GM12878 (cell line): ENCODE data around the gene DDX23. TPM values are rescaled to one million over a fixed set of nuclear protein-coding genes. Genes with fewer than 3 reads are reported as not detected.

Experiments used
- BHLHE40 ChIP-seq, 2 experiments: fragments of 450-650 bp in 1 of 2; IDR thresholded peaks; 2 replicates each; pipeline ENCODE4 v1.6.1; 2011 to 2017; ENCODE audit warnings: low read depth in 2 of 2, borderline replicate concordance in 1 of 2, improper control_type of control experiment in 1 of 2, low read length in 1 of 2, mild to moderate bottlenecking in 1 of 2
- DPF2 ChIP-seq: fragments of 450-650 bp; IDR thresholded peaks from 2 replicates; pipeline ENCODE4 v1.6.1; 2017; ENCODE audit warnings: mild to moderate bottlenecking
- EP300 ChIP-seq, 2 experiments: fragments of 150-350 bp in 1 of 2; IDR thresholded peaks; 2 replicates each; pipeline ENCODE4 v1.6.1; 2011 to 2012; ENCODE audit warnings: low read depth in 2 of 2, low read length in 2 of 2, borderline replicate concordance in 1 of 2, improper control_type of control experiment in 1 of 2, inconsistent platforms in 1 of 2; ENCODE audit not compliant: control insufficient read depth in 1 of 2
- ESRRA ChIP-seq: IDR thresholded peaks from 2 replicates; pipeline ENCODE4 v1.6.1; 2012; ENCODE audit warnings: mild to moderate bottlenecking, low read length, improper control_type of control experiment
- FOXK2 ChIP-seq: fragments of 450-650 bp; IDR thresholded peaks from 2 replicates; pipeline ENCODE4 v1.6.1; 2017; ENCODE audit warnings: mild to moderate bottlenecking, moderate library complexity
- HCFC1 ChIP-seq: fragments of 150-350 bp; IDR thresholded peaks from 2 replicates; pipeline ENCODE4 v1.6.1; 2014; ENCODE audit warnings: low read length
- HDAC2 ChIP-seq: fragments of 200-600 bp; sonication (generic); IDR thresholded peaks from 2 replicates; pipeline ENCODE4 v1.6.1; 2017
- HDGF ChIP-seq: fragments of 450-650 bp; IDR thresholded peaks from 2 replicates; pipeline ENCODE4 v1.6.1; 2016; ENCODE audit warnings: antibody characterized with exemption
- IRF4 ChIP-seq: IDR thresholded peaks from 2 replicates; pipeline ENCODE4 v1.6.1; 2011; ENCODE audit warnings: low read depth, low read length
- JUND ChIP-seq: IDR thresholded peaks from 2 replicates; pipeline ENCODE4 v1.6.1; 2012; ENCODE audit warnings: low read depth, mild to moderate bottlenecking, low read length, improper control_type of control experiment, moderate library complexity
- NBN ChIP-seq: fragments of 450-650 bp; IDR thresholded peaks from 2 replicates; pipeline ENCODE4 v1.6.1; 2016
- NR2C2 ChIP-seq: IDR thresholded peaks from 2 replicates; pipeline ENCODE4 v1.6.1; 2011; ENCODE audit warnings: borderline replicate concordance, low read depth; ENCODE audit not compliant: control insufficient read depth, insufficient read length
- PAX8 ChIP-seq: fragments of 450-650 bp; IDR thresholded peaks from 2 replicates; pipeline ENCODE4 v1.6.1; 2017; ENCODE audit warnings: mild to moderate bottlenecking, moderate library complexity
- POLR2A ChIP-seq: IDR thresholded peaks from 2 replicates; pipeline ENCODE4 v1.6.1; 2011; ENCODE audit warnings: low read depth, mild to moderate bottlenecking, low read length
- SIN3A ChIP-seq: IDR thresholded peaks from 2 replicates; pipeline ENCODE4 v1.6.1; 2012; ENCODE audit warnings: low read depth, low read length, improper control_type of control experiment
- SPI1 ChIP-seq: IDR thresholded peaks from 2 replicates; pipeline ENCODE4 v1.6.1; 2011; ENCODE audit warnings: low read depth, mild to moderate bottlenecking, low read length, moderate library complexity, borderline replicate concordance; ENCODE audit not compliant: insufficient read depth
- SREBF2 ChIP-seq: IDR thresholded peaks from 2 replicates; pipeline ENCODE4 v1.6.1; 2012; ENCODE audit warnings: mild to moderate bottlenecking, low read length
- STAT1 ChIP-seq: fragments of 450-650 bp; conservative IDR thresholded peaks from 2 replicates; pipeline ENCODE4 v1.6.1; 2014; ENCODE audit warnings: antibody characterized with exemption, mild to moderate bottlenecking
- TCF3 ChIP-seq: IDR thresholded peaks from 2 replicates; pipeline ENCODE4 v1.6.1; 2012; ENCODE audit warnings: low read depth, mild to moderate bottlenecking, low read length, borderline replicate concordance; ENCODE audit not compliant: insufficient read depth
- ZNF207 ChIP-seq: fragments of 450-650 bp; IDR thresholded peaks from 2 replicates; pipeline ENCODE4 v1.6.1; 2014; ENCODE audit warnings: antibody characterized with exemption, mild to moderate bottlenecking, borderline replicate concordance
- ZNF217 ChIP-seq: fragments of 450-650 bp; IDR thresholded peaks from 2 replicates; pipeline ENCODE4 v1.6.1; 2017; ENCODE audit warnings: antibody characterized with exemption, mild to moderate bottlenecking
- polyA plus RNA-seq, 11 experiments: library from polyadenylated mRNA; depleted of rRNA in 4 of 11; unstranded in 6 of 11; stranded (reverse) in 5 of 11; fragments of >200 nt; fragmentation: Nextera tagmentation in 4 of 11; fragmentation: Illumina TruSeq in 1 of 11; extraction: Ambion mirVana in 4 of 11; extraction: Trizol in 1 of 11; gene quantifications; 1 replicate in 1 of 11; 2 replicates in 10 of 11; pipeline versions ENCODE4 v1.2.1 to v1.2.3, GENCODE V29; 2011 to 2016; ENCODE audit warnings: inconsistent platforms in 2 of 11, missing spikeins in 2 of 11, low read depth in 1 of 11
- total RNA-seq, 4 experiments: library from RNA; depleted of rRNA in 3 of 4; stranded (reverse); fragments of >200 nt in 3 of 4; fragmentation: Illumina TruSeq in 1 of 4; extraction: Trizol in 1 of 4; gene quantifications; 2 replicates each; pipeline versions ENCODE4 v1.2.1 to v1.2.3, GENCODE V29; 2013 to 2021
- TF ChIP-seq, protein P1 (sequence below): fragments of 450-650 bp; conservative IDR thresholded peaks from 2 replicates; pipeline ENCODE4 v1.6.1; 2017; ENCODE audit warnings: mild to moderate bottlenecking, moderate library complexity
- TF ChIP-seq, protein P2 (sequence below): IDR thresholded peaks from 2 replicates; pipeline ENCODE4 v1.6.1; 2012; ENCODE audit warnings: low read depth, low read length, improper control_type of control experiment
- TF ChIP-seq, protein P3 (sequence below): fragments of 450-650 bp; IDR thresholded peaks from 2 replicates; pipeline ENCODE4 v1.6.1; 2017; ENCODE audit warnings: borderline replicate concordance
- TF ChIP-seq, protein P4 (sequence below): IDR thresholded peaks from 2 replicates; pipeline ENCODE4 v1.6.1; 2012; ENCODE audit warnings: low read depth, low read length, improper control_type of control experiment

The DDX23 gene
- total and polyA plus RNA-seq, 10 of the 15 experiments (the other 5 are each of a cell fraction or from before 2014, with no cell fraction given) = 25.8 to 107 (median 77.4) TPM

DNA sequence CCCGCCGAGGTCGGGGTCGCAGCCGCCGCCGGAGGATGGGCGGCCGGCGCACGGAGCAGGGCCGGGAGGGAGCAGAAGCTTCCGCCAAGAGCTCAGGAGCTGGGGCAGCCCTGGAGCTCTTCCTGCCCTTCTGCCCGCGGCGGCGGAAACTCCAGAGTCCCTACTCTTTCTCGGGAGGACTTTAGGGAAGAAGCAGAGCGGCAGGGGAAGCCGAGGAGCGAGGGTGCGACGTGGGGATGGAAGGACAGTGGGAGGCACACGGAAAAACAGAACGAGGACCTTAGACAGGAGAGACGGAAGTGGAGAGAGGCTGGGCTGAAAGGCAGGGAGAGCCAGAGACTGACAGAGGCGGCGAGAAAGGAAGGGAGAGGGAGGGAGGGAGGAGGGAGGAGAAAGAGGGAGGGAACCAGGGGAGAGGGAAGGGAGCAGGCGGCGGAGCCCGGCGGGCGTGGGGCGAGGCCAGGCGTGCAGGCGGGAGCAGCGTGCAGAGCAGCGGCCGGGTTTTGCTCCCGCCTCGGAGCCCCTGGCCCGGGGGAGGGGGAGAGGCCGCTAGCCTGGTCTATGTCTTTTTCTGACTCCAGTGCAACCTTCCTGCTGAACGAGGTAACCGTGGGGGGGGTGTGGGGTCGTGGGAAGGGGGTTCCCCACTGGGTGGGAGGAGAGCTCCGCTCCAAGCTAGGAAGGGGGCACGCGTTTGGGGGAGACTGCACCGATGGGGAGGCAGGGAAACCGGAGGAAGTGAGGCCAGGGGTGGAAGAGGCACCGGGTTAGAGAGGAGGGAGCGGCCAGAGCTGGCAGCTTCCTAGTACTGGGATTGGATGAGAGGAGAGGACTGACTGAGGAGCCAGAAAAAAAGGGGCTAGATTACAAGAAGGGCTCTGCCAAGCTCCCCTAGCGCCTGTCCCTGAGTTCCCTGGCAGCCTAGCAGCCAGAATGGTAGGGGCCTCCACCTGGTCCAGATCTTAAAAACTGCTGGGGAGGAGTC is 36.5 kb downstream of the DDX23 start (continued):
- TF ChIP-seq, protein P1, sequence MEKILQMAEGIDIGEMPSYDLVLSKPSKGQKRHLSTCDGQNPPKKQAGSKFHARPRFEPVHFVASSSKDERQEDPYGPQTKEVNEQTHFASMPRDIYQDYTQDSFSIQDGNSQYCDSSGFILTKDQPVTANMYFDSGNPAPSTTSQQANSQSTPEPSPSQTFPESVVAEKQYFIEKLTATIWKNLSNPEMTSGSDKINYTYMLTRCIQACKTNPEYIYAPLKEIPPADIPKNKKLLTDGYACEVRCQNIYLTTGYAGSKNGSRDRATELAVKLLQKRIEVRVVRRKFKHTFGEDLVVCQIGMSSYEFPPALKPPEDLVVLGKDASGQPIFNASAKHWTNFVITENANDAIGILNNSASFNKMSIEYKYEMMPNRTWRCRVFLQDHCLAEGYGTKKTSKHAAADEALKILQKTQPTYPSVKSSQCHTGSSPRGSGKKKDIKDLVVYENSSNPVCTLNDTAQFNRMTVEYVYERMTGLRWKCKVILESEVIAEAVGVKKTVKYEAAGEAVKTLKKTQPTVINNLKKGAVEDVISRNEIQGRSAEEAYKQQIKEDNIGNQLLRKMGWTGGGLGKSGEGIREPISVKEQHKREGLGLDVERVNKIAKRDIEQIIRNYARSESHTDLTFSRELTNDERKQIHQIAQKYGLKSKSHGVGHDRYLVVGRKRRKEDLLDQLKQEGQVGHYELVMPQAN = no peak
- TF ChIP-seq HDAC2 = no peak
- TF ChIP-seq DPF2 = no peak
- peak; percentile 81; the same call in 1 of the 2 replicates for TF ChIP-seq HDGF
- no peak for TF ChIP-seq ESRRA
- peak; percentile 2; the same call in 1 of the 2 replicates for TF ChIP-seq POLR2A
- no peak for TF ChIP-seq JUND
- TF ChIP-seq, protein P2, sequence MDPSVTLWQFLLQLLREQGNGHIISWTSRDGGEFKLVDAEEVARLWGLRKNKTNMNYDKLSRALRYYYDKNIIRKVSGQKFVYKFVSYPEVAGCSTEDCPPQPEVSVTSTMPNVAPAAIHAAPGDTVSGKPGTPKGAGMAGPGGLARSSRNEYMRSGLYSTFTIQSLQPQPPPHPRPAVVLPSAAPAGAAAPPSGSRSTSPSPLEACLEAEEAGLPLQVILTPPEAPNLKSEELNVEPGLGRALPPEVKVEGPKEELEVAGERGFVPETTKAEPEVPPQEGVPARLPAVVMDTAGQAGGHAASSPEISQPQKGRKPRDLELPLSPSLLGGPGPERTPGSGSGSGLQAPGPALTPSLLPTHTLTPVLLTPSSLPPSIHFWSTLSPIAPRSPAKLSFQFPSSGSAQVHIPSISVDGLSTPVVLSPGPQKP = no peak
- TF ChIP-seq SIN3A = no peak
- peak in 1 of 2 experiments; percentile 29; a peak in 1 of 4 replicates for TF ChIP-seq BHLHE40 (IDR thresholded peaks at IDR 0.05; ENCODE audit: borderline replicate concordance in 1 of 2, low read depth in 2 of 2, low read length in 1 of 2)
- no peak for TF ChIP-seq HCFC1
- TF ChIP-seq NR2C2 = no peak
- TF ChIP-seq IRF4 = no peak
- no peak for TF ChIP-seq SREBF2
- TF ChIP-seq, protein P3, sequence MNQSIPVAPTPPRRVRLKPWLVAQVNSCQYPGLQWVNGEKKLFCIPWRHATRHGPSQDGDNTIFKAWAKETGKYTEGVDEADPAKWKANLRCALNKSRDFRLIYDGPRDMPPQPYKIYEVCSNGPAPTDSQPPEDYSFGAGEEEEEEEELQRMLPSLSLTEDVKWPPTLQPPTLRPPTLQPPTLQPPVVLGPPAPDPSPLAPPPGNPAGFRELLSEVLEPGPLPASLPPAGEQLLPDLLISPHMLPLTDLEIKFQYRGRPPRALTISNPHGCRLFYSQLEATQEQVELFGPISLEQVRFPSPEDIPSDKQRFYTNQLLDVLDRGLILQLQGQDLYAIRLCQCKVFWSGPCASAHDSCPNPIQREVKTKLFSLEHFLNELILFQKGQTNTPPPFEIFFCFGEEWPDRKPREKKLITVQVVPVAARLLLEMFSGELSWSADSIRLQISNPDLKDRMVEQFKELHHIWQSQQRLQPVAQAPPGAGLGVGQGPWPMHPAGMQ = no peak
- TF ChIP-seq, protein P4, sequence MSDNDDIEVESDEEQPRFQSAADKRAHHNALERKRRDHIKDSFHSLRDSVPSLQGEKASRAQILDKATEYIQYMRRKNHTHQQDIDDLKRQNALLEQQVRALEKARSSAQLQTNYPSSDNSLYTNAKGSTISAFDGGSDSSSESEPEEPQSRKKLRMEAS = no peak
- TF ChIP-seq TCF3 = no peak
- no peak for TF ChIP-seq SPI1
- TF ChIP-seq ZNF217 = no peak
- TF ChIP-seq FOXK2 = no peak
- TF ChIP-seq PAX8 = no peak
- TF ChIP-seq ZNF207 = no peak
- no peak for TF ChIP-seq STAT1
- TF ChIP-seq NBN = peak; percentile 84; the same call in 1 of the 2 replicates
- TF ChIP-seq EP300 (IDR thresholded peaks at IDR 0.05; ENCODE audit: borderline replicate concordance in 1 of 2, control insufficient read depth in 1 of 2, low read depth in 2 of 2, low read length in 2 of 2) = no peak
